NCI-H510A treated with DMSO at 0.1 percent for 48 hours (cell line): ENCODE data around the gene COLEC12.

Source experiments
- DNase-seq: peaks from one replicate; lab custom pipeline; 2025; lab: John Stamatoyannopoulos, UW

COLEC12 gene

DNA sequence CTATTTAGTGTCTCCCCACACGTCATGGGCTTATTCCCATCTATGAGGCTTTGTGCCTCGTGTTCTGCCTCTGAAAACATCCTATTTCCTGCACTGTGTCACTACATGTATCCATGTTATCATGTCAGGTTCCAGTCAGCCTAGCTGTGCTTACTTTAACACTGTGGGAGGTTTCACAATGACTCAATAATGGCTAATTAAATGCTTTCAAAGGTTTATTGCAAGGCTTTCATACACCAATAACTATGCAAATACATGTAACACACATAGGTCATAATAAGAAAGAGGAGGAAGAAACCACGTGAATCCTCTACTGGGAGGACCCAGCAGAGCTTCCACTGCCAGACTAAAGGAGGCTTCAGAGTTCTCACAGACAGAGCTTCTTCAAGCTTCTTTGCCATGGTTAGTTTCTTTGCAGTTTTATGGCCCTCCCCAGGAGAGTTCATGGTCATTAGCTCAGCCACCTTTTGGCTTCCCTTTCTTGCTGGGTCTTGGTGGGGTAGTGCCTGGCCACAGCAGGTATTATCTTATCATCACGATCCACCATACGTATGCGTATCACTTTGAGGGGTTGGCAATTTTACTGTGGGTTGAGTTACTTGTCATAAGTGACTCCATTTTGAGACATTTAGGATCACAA, 5.1 kb upstream of the COLEC12 start:
- DNase-seq: no peak

DNA sequence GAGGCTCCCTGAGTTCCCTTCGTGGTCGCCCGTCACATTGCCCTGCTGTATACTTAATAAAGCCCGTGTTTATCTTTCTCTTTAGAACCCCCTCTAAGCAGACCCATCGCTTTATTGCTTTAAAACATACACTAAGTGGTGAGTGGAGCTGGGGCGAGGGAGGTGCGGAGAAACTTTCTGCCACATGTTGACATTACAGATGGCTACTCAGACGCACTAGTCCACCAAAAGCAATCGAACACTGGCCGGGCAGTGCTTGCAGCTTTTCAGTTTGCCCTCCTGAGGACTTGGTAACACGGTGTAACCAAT, 859 bp upstream of the COLEC12 start:
- DNase-seq: no peak

DNA sequence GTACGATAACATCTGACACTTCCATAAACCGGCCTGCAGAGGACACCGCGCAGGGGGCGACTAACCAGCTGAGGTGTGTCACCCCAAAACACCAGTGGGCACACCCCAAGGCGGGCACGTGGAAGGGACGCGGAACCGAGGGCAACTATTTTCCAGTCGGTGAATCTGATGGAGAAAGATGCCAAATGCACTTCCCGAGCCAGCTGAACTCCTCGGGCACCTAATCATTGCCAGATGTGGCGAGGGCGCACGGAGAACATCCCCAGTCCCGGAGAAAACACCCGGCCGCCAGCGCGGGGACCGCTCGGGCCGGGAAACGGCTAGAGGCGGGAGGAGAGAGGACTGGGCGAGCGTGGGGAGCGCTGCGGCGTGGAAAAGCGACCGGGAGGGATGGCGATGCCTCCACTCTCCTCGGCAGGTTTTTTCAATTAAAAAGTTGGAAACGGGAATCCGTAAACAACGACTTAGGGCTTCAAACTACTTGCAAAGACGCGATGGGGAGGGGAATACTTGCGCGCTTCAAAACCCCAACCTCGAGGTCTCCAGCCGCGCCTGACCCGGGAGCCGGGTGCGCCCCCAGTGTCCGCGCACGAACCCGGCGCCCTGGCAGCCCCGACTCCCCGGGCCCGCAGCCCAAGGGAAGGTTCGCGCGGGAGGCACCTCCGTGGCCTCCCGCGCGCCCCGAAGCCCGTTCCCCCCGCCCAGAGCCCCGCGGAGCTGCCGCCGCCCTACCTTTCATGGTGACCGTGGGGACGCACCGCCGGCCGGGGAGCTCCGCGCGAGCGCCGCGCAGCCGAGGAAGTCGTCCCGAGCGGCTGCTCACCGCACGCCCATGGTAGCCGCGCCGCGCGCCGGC, 497 bp downstream of the COLEC12 start:
- DNase-seq: no peak

DNA sequence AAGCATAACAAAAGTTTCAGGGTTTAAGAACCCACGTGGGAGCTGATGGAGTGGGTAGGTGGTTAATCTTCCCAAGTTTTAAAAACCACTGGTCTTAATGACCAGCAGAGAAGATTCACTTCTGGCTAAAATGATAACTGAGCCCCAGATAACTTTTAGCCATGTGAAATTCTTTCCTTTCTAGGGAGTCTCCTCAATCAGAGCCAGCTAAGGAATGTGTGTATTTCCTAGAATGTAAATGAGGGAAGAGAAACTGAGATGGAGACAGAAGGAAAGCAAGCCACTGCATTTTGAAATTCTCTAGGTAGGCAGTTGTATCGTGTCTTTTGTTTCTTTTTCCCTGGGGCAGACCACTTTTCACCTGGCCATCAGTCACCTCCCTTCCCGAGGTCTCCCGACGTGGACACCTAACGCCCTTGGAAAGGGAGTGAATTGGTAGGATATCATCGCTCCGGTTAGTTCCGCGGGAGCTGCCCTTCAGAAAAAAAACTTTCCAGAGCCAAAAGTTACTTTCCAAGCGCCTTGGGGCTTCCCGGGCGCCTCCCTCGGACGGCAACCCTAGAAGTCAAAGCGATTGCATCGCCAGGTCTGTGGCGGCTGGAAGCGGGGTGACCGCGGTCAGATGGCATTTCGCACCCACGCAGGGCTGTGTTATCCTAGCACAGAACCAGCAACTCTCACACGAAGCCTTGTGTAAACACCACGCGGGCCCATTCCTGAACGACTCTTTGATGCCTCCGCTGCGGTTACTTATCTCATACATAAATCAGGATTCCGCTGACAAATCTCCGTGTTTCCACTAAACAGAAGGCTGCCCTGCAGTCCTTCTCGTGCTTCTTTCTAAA, 1.3 kb downstream of the COLEC12 start:
- DNase-seq: no peak

DNA sequence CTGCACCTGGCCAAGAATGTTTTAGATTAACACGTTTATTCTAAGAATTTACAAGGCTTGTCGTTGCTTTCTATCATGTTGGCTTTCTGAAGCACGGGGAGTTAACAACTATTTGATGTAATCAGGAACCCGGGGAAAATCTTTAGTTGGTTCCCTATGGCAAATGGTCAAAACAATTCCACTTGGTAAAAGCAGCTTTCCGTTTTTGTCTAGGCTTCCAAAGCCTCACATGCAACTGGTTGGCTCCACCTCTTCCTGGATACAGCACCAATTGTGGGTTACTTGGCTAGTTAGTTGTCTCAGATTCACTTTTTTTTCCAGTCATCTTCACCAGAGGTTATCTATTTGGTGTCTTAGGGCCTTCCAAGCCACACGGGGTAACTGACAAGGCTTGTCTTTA, 2.8 kb downstream of the COLEC12 start:
- no peak for DNase-seq

DNA sequence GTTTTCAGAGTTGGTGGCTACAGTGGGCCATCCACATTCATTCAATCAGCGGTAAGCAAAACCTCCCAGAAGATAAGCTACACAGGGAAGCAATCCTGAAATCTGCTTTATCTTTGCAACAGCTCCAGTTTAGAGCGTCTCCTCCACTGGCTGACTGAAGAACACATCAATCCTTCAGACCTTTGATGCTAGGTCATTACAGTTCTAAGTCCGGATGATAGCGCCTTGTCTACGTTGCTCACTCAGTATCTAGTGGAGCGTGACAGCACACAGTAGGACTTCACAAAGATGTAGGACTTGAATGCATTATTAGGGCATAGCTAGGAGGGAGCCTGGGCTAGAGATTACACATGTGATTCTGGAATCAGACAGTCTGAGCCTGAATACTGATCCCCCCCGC, 5.0 kb downstream of the COLEC12 start:
- no peak for DNase-seq

DNA sequence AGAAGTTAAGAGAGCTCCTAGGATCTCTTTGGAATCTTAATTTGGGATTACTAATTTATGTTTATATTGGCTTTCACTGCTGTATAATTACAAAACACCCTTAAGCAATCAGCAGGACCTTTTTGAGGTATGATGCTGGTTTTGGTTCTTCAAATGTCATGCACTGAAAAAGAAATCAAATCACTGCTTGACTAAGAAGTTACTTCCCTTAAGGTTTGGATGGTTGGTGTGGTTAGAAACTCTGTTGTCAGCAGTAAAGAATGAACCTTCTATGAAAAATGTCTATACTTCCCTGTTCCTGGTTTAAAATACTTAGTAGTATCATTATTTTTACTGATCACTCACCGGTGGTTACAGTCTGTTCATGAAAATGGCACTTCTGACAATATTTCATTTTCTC, 5.5 kb downstream of the COLEC12 start:
- no peak for DNase-seq

DNA sequence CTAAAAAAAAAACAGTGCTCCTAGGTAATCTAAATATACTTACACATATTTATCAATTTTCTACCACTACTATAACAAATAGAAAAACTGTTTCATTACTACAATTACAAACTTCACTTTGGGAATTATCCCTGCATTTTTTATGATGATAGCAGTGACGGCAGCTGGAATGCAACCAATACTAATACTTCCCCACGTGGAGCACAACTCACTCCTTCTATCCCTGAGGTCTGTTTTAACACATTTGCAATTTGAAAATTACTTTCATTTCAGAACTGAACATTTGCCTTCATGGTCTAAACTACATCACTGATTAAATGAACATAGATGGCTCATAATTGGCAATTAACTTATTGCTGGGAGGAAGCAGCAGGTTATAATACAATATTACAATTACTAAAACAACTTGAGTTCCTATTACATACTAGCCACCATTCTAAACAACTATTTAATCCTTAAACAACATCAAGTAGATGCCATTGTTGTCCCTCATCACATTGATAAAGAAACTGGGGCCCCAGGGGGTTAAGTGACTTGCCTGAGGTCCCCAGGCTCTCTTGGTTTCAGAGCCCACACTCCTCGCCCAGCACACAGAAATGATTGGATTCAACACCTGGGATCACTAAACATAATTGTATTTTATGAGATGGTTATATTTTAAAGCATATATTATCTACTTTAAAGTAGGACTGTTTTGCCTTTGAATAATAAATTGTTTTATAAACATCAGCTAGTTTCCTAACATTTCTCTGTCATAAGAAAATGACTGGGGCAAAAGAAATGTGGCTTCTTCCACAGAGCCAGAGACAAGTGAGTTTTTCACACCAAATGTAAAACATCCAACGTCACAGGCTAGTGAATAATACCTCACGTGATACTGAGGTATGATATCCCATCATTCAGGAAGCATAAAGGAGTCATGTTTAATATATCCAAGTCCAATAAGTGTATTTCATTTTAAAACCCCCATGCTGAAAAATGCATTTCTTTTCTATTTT, 6.2 kb downstream of the COLEC12 start:
- DNase-seq: no peak

DNA sequence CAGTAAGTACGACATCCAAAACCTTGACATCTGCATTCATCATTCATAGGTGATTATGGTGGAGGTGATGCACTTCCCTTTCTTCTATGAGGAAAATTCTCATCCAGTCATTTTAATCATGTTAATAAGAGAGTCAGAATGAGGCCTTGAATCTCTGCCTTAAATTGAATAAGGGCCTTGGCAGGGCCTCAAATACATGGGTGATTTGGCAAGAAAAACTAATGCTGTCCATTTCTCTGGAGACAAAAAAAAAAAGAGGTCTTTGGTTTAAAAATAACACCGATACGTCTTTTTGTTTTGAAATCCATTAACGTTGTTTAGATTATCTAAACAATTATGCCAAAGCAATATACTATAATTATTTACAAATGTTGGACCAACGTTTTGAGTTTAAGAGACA, 8.1 kb downstream of the COLEC12 start:
- DNase-seq: no peak

DNA sequence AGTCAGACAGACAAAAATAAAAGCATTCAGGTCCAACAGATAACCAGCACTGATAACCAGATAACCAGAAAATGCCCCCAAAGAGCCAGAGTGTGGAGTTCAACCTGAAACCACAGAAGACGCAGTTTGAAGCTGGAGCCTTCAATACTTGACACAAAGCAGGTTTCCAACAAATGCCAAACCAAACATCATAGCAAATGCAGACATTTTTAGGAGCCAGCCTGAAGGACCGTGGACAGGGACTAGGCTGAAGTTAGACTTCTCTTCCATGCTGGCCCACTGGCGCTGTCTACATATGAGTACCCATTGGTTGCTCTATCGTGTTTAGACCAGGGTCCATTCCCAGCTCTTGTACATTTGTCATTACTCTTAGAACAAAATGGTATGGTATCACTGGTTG, 9.9 kb downstream of the COLEC12 start:
- no peak for DNase-seq

DNA sequence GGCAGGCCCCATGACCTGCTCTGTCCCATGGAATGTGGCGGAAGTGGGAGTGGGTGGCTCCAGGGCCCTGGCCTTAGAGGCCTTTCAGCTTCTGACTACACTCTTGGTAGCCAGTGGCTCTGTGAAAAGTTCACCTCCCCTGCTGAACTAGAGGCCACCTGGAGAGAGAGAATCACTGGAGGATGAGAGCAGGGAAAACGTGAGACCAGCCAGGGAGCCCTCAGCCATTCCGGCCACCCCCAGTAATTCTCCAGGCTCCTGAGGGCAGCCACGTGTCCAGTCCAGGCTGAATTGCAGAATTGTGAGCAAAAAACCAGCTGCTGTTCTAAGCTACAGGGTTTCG, 10.5 kb downstream of the COLEC12 start:
- no peak for DNase-seq

DNA sequence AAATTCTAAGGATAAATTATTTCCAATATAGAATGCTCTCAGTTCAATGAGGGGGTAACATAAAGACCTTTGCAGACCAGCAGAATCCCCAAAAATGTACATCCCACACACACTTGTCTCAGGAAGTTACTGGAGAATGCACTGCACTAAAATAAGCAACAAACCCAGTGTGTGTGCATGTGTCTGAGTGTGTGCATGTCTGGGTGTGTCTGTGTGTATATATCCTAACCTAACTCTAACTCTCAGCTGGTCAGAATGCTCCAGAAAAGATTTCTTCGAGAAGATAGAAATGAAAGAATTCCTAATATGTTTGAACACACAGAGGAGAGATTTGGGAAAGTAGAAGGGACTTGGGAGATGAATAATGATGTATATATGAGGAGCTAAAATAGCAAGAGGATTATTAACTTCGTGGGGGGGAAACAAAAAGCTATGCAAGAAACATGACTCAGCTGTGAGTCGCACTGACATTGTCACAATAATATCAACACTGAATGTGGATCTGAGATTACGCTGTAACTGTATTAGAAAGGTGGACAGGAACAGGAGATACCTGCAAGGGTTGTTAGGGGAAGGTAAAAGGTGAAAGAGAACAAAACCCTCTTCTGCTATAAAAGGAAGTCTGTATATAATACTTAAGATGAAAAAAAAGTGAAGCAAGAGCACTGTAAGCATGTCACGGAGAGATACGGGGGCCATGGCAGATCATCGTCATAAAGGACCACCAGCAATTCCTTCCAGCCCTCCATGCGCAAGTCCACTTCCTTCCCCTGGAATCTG, 11.1 kb downstream of the COLEC12 start:
- DNase-seq: no peak

DNA sequence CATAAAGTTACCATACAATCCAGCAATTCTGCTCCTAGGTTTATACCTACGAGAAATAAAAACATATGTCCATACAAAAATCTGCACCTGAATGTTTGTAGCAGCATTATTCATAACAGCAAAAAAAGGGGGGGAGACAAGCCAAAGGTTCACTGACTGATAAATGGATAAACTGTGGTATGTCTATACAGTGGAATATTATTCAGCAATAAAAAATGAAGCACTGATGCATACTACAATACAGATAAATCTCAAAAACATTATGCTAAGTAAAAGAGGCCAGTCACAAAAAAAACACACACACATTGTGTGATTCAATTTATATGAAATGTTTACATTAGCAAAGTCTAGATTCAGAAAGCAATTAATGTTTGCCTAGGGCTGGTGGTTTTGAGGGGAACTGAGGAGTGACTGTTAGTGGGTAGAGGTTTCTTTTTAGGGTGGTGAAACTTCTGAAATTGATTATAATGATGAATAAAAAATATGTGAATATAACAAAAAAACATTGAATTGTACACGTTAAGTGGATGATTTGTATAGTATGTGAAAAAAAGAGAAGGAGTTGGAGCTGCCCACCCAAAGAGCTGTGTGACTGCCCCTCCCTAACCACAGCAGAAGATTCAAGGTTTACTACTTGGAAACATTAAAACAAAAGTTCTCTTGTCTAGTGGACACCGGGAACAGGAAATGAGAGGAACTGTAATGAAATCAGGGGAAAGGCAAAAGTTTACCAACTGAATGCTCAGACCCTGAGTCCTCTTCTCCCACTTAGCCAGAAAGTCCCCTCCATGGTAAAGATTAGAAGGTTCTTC, 13.4 kb downstream of the COLEC12 start:
- no peak for DNase-seq

DNA sequence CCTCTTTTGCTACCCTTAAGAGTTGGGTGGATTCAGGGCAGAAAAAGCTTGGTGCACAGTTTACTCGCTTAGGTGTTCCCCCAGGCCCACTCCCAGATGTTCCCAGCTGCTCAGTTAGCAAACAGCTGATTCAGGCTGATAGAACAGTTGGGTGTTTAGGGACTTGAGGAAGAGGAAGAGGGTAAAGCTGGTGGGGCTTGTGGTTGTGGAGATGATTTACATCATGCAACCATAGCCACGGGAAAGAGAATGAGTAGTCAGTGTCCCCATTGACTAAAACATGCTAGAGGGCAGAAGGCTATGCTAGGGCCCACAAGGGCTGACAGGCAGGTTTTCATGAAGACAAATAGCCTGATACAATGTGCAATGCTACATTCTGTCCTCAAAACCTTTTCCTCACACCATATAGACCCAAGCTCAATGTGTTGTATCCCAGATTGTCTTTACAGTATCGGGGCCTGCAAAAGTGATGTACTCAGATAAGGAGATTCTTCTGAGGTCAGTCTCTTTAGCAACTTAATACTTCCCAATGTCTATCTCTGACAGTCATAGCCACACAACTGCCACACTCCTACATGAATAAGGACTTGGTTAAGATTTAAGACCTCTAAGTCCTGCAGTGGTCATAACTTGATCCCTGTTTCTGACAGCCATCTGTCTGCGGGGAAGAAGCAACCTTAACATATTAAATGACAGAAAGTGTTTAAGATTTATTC, 15.6 kb downstream of the COLEC12 start:
- DNase-seq: no peak

DNA sequence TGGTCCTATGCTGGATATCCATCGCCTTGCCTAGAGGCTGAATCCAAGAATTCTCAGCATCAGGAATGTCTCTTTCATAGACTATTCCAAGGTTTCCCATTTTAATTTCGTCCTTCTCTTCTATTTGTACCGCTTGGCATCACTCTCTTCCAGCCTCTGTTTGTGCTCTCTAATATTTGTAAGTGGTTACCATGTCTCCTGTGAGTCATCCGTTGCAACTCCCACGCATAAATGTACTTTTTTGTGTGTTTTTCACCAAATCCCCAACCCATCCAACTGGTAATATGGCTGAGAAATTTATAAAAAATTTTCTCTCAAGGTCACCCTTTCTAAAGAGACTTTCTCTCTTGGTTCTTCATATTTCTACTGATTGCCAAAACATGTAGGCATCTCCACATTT, 21.8 kb downstream of the COLEC12 start:
- no peak for DNase-seq

DNA sequence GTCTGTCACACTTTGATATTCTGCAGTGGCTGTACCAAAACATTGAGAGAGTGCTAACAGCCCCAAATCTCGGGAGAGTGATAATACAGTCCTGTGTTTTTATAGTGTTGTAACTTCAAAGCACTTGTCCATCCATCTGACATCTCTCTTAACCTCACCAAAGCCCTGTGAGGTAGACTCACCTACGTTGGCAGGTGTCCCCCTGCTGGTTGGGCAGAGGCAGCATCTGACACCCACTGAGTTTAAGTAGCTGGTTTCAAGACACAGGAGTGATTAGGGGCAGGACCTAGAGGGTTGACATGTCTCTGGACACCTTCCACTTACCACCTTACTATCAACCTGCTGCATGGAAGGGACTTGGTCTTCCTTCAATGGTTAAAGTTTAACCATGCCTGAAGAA, 22.9 kb downstream of the COLEC12 start:
- DNase-seq: no peak

DNA sequence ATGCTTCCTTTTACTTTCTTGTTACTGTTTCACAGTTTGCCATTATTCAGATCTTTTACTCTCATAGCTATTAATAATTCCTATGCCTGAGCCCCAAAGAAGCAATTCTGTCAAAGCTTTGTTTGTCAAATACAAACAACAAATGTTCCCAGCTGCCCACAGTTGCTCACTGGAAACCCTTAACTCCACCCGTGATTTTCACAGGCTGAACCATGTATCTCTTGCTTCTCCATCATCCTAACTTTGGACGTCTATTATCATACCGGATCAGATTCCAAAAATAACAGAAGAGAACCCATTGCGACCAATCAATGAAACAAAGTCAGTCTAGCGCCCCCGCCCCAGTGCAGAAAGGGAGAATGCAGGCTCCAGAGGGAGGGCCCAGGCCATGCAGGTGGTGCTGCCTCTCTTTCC, 24.2 kb downstream of the COLEC12 start:
- no peak for DNase-seq

DNA sequence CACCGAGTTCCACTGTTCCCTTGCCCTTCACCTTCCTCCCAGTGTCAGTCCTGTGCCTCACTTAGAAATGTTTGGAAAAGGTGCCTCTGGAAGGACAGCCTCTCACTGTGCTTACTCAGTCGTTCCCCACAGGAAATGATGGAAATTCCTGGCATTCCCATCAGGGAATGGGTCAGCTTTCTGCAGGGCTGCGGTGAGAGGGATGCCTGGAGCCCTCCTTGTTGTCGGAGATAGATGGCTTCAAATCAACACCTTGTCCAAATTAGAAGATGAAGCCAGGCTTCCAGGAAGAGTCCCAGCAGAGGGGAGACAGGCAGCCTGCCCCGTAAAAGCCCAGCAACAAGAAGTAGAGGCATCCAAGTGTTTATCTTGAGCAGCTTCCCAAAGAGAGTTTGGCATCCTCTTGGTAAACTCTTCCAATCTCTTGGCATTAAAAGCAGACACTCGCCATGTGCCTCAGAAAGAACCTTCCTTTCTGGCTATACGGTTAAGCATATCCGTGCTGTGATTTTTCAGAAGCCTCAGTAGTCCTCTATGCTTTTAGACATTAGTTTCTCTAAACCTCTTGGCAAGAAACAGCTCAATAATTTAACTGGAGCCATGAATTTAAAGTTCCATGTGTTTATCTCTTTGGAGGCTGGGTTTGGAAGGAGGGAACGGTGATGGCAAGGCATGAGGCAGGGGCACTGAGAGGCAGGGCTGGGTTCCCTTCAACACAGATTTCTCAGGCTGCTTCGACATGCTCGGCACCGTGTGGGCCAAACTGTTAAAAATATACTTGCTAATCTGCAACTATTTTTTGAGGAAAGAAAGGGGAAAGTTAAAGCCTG, 25.1 kb downstream of the COLEC12 start:
- no peak for DNase-seq

DNA sequence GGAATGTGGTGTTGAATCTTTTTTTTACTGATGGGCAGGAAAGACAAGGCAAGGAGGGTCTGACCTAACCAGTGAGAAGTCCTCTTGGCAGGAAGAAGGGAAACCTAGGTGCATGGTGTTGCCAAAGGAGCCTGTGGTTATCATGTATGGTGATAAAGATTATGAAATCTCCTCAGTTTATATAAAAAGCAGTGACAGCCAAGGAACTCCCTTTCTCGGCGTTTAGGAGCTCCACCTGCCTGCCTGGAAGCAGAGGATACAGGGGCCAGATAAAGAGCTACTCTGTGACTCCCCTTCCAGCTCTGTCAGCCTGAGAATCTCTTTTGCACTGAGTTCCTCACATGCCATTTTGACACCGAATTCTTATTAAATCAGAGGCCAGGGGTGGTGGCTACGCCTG, 26.1 kb downstream of the COLEC12 start:
- no peak for DNase-seq
